HUES48 (cell line): ENCODE results near the gene C17orf78.
A peak's percentile ranks its signal among the peaks of the same experiment; 100 is the strongest.
"Not testable (repeated sequence)": the region's sequence is repeated elsewhere in the genome, so short reads cannot be mapped to it uniquely, and the experiment has no call there.

Experiments
- H3K27ac ChIP-seq: one replicate; pipeline ENCODE4 v1.7.0; 2013; ENCODE audit warnings: low read depth, low read length, inconsistent platforms
- H3K27me3 ChIP-seq: 2 replicates; pipeline ENCODE4 v1.6.1; 2013; ENCODE audit warnings: mild to moderate bottlenecking, low read length; ENCODE audit not compliant: control insufficient read depth, insufficient read depth
- H3K36me3 ChIP-seq: 2 replicates; pipeline ENCODE4 v1.6.1; 2013; ENCODE audit warnings: low read length; ENCODE audit not compliant: control insufficient read depth, insufficient read depth
- H3K4me1 ChIP-seq: 2 replicates; pipeline ENCODE4 v1.6.1; 2013; ENCODE audit warnings: mild to moderate bottlenecking, low read length; ENCODE audit not compliant: control insufficient read depth, insufficient read depth
- H3K4me3 ChIP-seq: 2 replicates; pipeline ENCODE4 v1.5.1; 2013; ENCODE audit warnings: mild to moderate bottlenecking, low read depth, low read length
- H3K9ac ChIP-seq: 2 replicates; pipeline ENCODE4 v1.6.1; 2013; ENCODE audit warnings: mild to moderate bottlenecking, low read depth, low read length, moderate library complexity
- H3K9me3 ChIP-seq: 2 replicates; pipeline ENCODE4 v1.6.1; 2013; ENCODE audit warnings: low read length; ENCODE audit not compliant: control insufficient read depth, insufficient read depth

C17orf78 gene

GRCh38 chr17:37388266-37388665, 12.5 kb downstream of the C17orf78 start:
- Histone ChIP-seq H3K36me3 (no peaks in the 10 kb centered on the region), H3K27me3 (no peaks in the 10 kb centered on the region), H3K9ac (no peak overlapping the region), H3K4me3 (no peak overlapping the region), H3K27ac (no peak overlapping the region), H3K9me3 (no peaks in the 10 kb centered on the region), H3K4me1 (no peaks in the 10 kb centered on the region)

DNA sequence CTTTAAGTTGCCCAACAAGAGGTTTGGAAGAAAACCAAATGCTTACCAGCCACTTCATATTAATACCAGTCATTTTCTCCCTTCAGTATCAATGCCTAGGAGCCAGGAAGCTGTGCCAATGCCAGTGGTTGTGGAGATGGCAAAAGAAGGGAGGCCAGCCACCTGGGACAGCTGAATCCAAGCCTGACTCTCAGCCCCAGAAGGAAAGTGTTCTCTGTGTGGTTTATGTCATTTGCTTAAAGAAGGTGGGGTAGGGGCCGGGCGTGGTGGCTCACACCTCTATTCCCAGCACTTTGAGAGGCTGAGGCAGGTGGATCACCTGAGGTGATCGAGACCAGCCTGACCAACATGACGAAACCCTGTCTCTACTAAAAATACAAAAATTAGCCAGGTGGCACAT, 13.4 kb downstream of the C17orf78 start:
- Histone ChIP-seq H3K36me3 (no peaks in the 10 kb centered on the region), H3K9me3 (no peaks in the 10 kb centered on the region), H3K27ac (no peak overlapping the region), H3K4me3 (no peak overlapping the region), H3K27me3 (no peaks in the 10 kb centered on the region), H3K9ac (no peak overlapping the region), H3K4me1 (no peaks in the 10 kb centered on the region)

GRCh38 chr17:37391146-37391545, 15.4 kb downstream of the C17orf78 start:
- Histone ChIP-seq H3K27ac (no peak overlapping the region), H3K27me3 (no peaks in the 10 kb centered on the region)

GRCh38 chr17:37392024-37392590, 16.3 kb downstream of the C17orf78 start:
- Histone ChIP-seq H3K36me3 (no peaks in the 10 kb centered on the region), H3K9ac (no peak overlapping the region), H3K27me3 (no peaks in the 10 kb centered on the region), H3K4me3 (no peak overlapping the region), H3K27ac (no peak overlapping the region), H3K4me1 (no peaks in the 10 kb centered on the region), H3K9me3 (no peaks in the 10 kb centered on the region)

More at GRCh38 chr17:37391146-37391545, 15.4 kb downstream of the C17orf78 start:
- Histone ChIP-seq H3K36me3 (no peaks in the 10 kb centered on the region), H3K9ac (no peak overlapping the region), H3K4me3 (no peak overlapping the region), H3K9me3 (no peaks in the 10 kb centered on the region), H3K4me1 (no peaks in the 10 kb centered on the region)

DNA sequence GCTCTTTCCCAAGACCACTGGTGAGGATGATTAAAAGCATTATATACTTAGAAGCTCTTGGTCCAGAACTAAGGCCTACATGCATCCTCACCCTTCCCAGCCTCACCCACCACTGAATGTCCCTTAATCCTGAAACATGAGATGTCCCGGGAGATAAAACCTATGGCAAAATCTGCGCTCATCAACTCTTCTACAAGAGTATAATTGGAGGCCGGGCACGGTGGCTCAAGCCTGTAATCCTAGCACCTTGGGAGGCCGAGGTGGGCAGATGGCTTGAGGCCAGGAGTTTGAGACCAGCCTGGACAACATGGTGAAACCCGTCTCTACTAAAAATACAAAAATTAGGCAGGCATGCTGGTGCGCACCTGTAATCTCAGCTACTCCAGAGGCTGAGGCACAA, 17.6 kb downstream of the C17orf78 start:
- H3K4me3 ChIP-seq, result no peak overlapping the region
- no peaks in the 10 kb centered on the region for H3K27me3 ChIP-seq
- H3K4me1 ChIP-seq, result no peaks in the 10 kb centered on the region
- H3K9ac ChIP-seq, result no peak overlapping the region
- H3K27ac ChIP-seq, result no peak overlapping the region
- H3K36me3 ChIP-seq, result no peaks in the 10 kb centered on the region
- H3K9me3 ChIP-seq, result no peaks in the 10 kb centered on the region

- Histone ChIP-seq H3K36me3 (no peaks in the 10 kb centered on the region; the same call in 1 of the 2 replicates), H3K4me1 (no peaks in the 10 kb centered on the region)
Observed at GRCh38 chr17:37399265-37399803, 23.5 kb downstream of the C17orf78 start.

GRCh38 chr17:37400505-37400904, 24.7 kb downstream of the C17orf78 start:
- Histone ChIP-seq H3K27ac (no peak overlapping the region), H3K9me3 (no peaks in the 10 kb centered on the region), H3K4me3 (no peak overlapping the region), H3K9ac (no peak overlapping the region), H3K4me1 (peaks cover 5% of the 10 kb centered on the region; the same call in 1 of the 2 replicates), H3K27me3 (no peaks in the 10 kb centered on the region), H3K36me3 (no peaks in the 10 kb centered on the region; the same call in 1 of the 2 replicates)

More at GRCh38 chr17:37399265-37399803, 23.5 kb downstream of the C17orf78 start:
- H3K9me3 ChIP-seq, result no peaks in the 10 kb centered on the region
- no peak overlapping the region for H3K27ac ChIP-seq
- no peaks in the 10 kb centered on the region for H3K27me3 ChIP-seq
- no peak overlapping the region for H3K4me3 ChIP-seq
- no peak overlapping the region for H3K9ac ChIP-seq

- not testable (repeated sequence) for H3K27me3 ChIP-seq, H3K9ac ChIP-seq, H3K36me3 ChIP-seq, H3K4me1 ChIP-seq, H3K9me3 ChIP-seq, H3K27ac ChIP-seq
- H3K4me3 ChIP-seq, result peak overlapping the region; percentile 77
Observed at GRCh38 chr17:37405522-37405921, 29.7 kb downstream of the C17orf78 start.

DNA sequence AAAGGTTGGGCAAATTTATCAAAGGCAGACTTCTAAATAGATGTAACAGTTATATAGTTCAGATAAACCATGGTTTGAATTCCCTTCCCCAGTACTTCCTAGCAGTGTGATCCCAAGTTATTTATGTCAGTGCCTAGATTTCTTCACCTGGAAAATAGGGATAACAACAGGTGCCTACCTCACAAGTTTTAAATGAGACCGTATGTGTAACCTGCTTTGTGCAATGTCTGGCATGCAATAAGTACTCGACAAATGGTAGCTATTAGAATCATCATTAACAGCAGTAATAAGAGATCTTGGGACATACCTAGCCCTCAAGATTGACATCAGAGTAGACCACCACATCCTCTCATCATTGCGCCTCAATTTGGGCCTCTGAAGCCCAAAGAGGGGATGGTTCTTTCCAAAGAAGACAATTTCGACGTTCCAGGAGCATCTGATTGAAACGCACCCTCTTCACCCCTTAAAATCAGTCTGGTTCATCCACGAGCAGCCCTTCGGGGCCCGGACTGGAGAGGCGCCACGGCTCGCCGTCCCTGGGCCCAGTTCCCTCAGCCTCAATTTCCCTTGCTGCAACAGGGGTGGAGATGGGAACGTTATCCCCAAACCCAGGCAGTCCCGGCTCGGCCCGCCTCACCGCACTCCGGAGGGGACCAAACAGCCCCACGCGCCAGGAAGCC, 30.3 kb downstream of the C17orf78 start:
- Histone ChIP-seq H3K9me3 (no peaks in the 10 kb centered on the region), H3K27me3 (no peaks in the 10 kb centered on the region), H3K36me3 (peaks cover 9% of the 10 kb centered on the region), H3K9ac (peak overlapping the region; percentile 78), H3K4me1 (peaks cover 5% of the 10 kb centered on the region; the same call in 1 of the 2 replicates), H3K27ac (peak overlapping the region; percentile 88), H3K4me3 (peak overlapping the region; percentile 77)

GRCh38 chr17:37406635-37407461, 31.1 kb downstream of the C17orf78 start, which contains the start of the genes ACACA and TADA2A:
ACACA (minus strand) TSS chr17:37406836; CDS start chr17:37406299, 537 bp downstream.
TADA2A (plus strand) TSS chr17:37406886; CDS start chr17:37411366, 4,480 bp downstream.
- Histone ChIP-seq H3K4me3 (peak within 1 kb of the TSS; percentile 83), H3K36me3 (peaks cover 16% of the 10 kb centered on the region), H3K4me1 (peaks cover 5% of the 10 kb centered on the region; the same call in 1 of the 2 replicates), H3K27ac (peak within 1 kb of the TSS; percentile 96), H3K9ac (peak within 1 kb of the TSS; percentile 94), H3K9me3 (no peaks in the 10 kb centered on the region), H3K27me3 (no peaks in the 10 kb centered on the region)
